ENCODE measurements around the gene COL1A2. TPM values are rescaled to one million over a fixed set of nuclear protein-coding genes. Genes with fewer than 3 reads are reported as not detected.
A peak's percentile ranks its signal among the peaks of the same experiment; 100 is the strongest.

COL1A2 gene
- total and polyA plus RNA-seq, 2 donors from 2014 or later: 51.4 to 149 TPM

DNA sequence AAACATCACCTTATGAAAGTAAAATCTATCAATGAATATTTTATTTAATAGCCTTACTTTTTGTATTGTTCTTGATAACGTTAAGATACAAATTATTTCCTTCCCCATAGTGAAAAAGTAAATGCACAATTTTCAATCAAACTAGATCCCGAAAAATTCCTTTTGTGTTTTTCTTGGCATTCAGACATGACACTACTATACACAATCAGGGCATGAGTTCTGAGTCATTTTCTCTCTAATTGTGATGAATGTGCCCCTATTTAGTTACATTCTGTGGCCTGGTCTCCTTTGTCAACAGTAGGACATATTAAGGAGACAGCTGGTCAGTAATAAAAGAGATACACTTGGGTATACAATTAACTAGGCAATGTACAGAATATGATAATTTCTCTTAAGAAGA, 19.8 kb downstream of the COL1A2 start:
- H3K27me3 ChIP-seq (ENCODE audit: control insufficient read depth, insufficient read depth, low read length): no peaks in the 10 kb centered on the region
- no peak for FAIRE-seq
- TF ChIP-seq, protein P1, sequence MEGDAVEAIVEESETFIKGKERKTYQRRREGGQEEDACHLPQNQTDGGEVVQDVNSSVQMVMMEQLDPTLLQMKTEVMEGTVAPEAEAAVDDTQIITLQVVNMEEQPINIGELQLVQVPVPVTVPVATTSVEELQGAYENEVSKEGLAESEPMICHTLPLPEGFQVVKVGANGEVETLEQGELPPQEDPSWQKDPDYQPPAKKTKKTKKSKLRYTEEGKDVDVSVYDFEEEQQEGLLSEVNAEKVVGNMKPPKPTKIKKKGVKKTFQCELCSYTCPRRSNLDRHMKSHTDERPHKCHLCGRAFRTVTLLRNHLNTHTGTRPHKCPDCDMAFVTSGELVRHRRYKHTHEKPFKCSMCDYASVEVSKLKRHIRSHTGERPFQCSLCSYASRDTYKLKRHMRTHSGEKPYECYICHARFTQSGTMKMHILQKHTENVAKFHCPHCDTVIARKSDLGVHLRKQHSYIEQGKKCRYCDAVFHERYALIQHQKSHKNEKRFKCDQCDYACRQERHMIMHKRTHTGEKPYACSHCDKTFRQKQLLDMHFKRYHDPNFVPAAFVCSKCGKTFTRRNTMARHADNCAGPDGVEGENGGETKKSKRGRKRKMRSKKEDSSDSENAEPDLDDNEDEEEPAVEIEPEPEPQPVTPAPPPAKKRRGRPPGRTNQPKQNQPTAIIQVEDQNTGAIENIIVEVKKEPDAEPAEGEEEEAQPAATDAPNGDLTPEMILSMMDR (IDR thresholded peaks at IDR 0.05; ENCODE audit: borderline replicate concordance, extremely low read depth, insufficient read depth): no peak
- H3K4me1 ChIP-seq (ENCODE audit: control insufficient read depth in 2 of 3, insufficient read depth in 2 of 3, low read depth in 1 of 3, low read length in 3 of 3): no peaks in the 10 kb centered on the region
- H3K4me3 ChIP-seq (ENCODE audit: low read length in 3 of 3): no peak overlapping the region
- intact Hi-C loops (cut with DNase I): no loop called here
- H3K9ac ChIP-seq (ENCODE audit: low read length in 3 of 3): no peak overlapping the region
- H3K27ac ChIP-seq (ENCODE audit: low read depth in 2 of 2, low read length in 2 of 2): no peak overlapping the region
- no peaks in the 10 kb centered on the region for H3K9me3 ChIP-seq (ENCODE audit: control insufficient read depth in 2 of 3, insufficient read depth in 1 of 3, low read length in 3 of 3)
- H3K36me3 ChIP-seq (ENCODE audit: control insufficient read depth in 2 of 3, insufficient read depth in 3 of 3, low read length in 3 of 3): peaks cover 0 to 17% (median 6%) of the 10 kb centered on the region in 3 donors
- peak in 1 of 5 donors; percentile 14 for DNase-seq

DNA sequence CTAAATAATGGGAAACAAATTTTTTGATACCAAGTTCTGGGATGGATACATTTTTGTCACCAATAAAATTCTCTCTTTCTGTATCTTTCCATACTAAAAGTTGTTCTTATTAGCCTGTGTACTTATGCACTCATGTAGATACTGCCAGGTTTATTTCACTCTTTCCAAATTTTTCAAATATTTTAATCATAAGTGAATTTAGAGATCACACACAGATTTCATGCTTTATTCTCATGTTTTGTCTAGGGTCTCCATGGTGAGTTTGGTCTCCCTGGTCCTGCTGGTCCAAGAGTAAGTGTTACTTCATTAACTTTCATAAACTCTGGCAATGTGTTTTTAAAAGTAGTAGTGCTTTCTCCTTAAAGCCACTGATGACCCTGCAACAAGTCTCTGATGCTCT, 20.3 kb downstream of the COL1A2 start:
- H3K27ac ChIP-seq (ENCODE audit: low read depth in 2 of 2, low read length in 2 of 2): no peak overlapping the region
- no peak overlapping the region for H3K9ac ChIP-seq (ENCODE audit: low read length in 3 of 3)
- no peaks in the 10 kb centered on the region for H3K9me3 ChIP-seq (ENCODE audit: control insufficient read depth in 2 of 3, insufficient read depth in 1 of 3, low read length in 3 of 3)
- TF ChIP-seq, protein P1 (IDR thresholded peaks at IDR 0.05; ENCODE audit: borderline replicate concordance, extremely low read depth, insufficient read depth): no peak
- H3K27me3 ChIP-seq (ENCODE audit: control insufficient read depth, insufficient read depth, low read length): no peaks in the 10 kb centered on the region
- no peaks in the 10 kb centered on the region for H3K4me1 ChIP-seq (ENCODE audit: control insufficient read depth in 2 of 3, insufficient read depth in 2 of 3, low read depth in 1 of 3, low read length in 3 of 3)
- intact Hi-C loops (cut with DNase I): no loop called here
- H3K36me3 ChIP-seq (ENCODE audit: control insufficient read depth in 2 of 3, insufficient read depth in 3 of 3, low read length in 3 of 3): peaks cover 0 to 17% (median 6%) of the 10 kb centered on the region in 3 donors
- DNase-seq: no peak
- FAIRE-seq: no peak
- no peak overlapping the region for H3K4me3 ChIP-seq (ENCODE audit: low read length in 3 of 3)

DNA sequence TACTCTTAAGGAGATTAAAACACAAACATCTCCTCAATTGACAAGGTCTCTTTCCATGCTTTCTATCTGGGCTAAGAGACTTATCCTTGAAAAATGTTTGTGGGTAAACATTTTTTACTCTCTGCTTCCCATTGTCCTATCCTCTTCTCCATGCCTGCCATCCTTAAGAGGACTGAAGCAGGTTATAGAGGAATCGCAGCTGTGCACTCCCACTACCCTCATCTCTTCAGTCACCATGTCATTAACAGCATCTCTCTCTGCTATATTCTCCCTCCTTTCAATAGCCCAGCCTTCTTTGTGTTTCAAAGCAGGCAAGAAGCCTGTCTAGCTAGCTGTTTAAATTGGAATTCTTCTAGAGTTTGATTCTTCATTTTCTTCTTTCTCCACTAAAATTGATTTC, 22.6 kb downstream of the COL1A2 start:
- TF ChIP-seq, protein P1 (IDR thresholded peaks at IDR 0.05; ENCODE audit: borderline replicate concordance, extremely low read depth, insufficient read depth): no peak
- DNase-seq (no peak), FAIRE-seq (no peak)
- no peaks in the 10 kb centered on the region for H3K4me1 ChIP-seq (ENCODE audit: control insufficient read depth in 2 of 3, insufficient read depth in 2 of 3, low read depth in 1 of 3, low read length in 3 of 3)
- intact Hi-C loops (cut with DNase I): no loop called here
- no peak overlapping the region for H3K4me3 ChIP-seq (ENCODE audit: low read length in 3 of 3)
- no peaks in the 10 kb centered on the region for H3K27me3 ChIP-seq (ENCODE audit: control insufficient read depth, insufficient read depth, low read length)
- no peak overlapping the region for H3K9ac ChIP-seq (ENCODE audit: low read length in 3 of 3)
- no peak overlapping the region for H3K27ac ChIP-seq (ENCODE audit: low read depth in 2 of 2, low read length in 2 of 2)
- H3K36me3 ChIP-seq (ENCODE audit: control insufficient read depth in 2 of 3, insufficient read depth in 3 of 3, low read length in 3 of 3): peaks cover 0 to 11% (median 6%) of the 10 kb centered on the region in 3 donors
- H3K9me3 ChIP-seq (ENCODE audit: control insufficient read depth in 2 of 3, insufficient read depth in 1 of 3, low read length in 3 of 3): no peaks in the 10 kb centered on the region

DNA sequence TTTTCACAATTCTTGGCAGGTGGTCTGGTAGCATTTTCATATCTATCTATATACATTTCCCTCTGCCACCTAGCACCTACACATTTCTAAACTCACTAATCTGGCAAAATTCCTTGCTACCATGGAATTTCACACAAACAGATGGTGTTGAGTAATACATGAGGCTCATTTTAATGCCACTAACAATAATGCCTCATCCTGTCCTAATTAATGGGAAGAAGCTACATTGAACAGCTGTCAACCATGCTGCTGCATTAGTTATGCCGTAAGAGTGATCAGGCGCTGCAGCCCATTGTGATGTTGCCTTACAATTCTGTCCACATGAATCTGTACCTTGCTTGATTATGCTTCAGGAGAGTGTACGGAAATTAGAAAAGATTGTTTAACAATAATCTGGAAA, 23.2 kb downstream of the COL1A2 start:
- no peak overlapping the region for H3K27ac ChIP-seq (ENCODE audit: low read depth in 2 of 2, low read length in 2 of 2)
- H3K4me1 ChIP-seq (ENCODE audit: control insufficient read depth in 2 of 3, insufficient read depth in 2 of 3, low read depth in 1 of 3, low read length in 3 of 3): peaks cover 0 to 3% (median 0%) of the 10 kb centered on the region in 3 donors
- H3K4me3 ChIP-seq (ENCODE audit: low read length in 3 of 3): no peak overlapping the region
- intact Hi-C loops (cut with DNase I): no loop called here
- TF ChIP-seq, protein P1 (IDR thresholded peaks at IDR 0.05; ENCODE audit: borderline replicate concordance, extremely low read depth, insufficient read depth): no peak
- no peaks in the 10 kb centered on the region for H3K9me3 ChIP-seq (ENCODE audit: control insufficient read depth in 2 of 3, insufficient read depth in 1 of 3, low read length in 3 of 3)
- no peak overlapping the region for H3K9ac ChIP-seq (ENCODE audit: low read length in 3 of 3)
- H3K27me3 ChIP-seq (ENCODE audit: control insufficient read depth, insufficient read depth, low read length): no peaks in the 10 kb centered on the region
- H3K36me3 ChIP-seq (ENCODE audit: control insufficient read depth in 2 of 3, insufficient read depth in 3 of 3, low read length in 3 of 3): peaks cover 0 to 11% (median 6%) of the 10 kb centered on the region in 3 donors
- FAIRE-seq (no peak), DNase-seq (no peak)

All from kidney (tissue), 14 donors.